Urinary bladder (tissue), 4 donors: Measurements from ENCODE around the gene MAP1S. TPM values are rescaled to one million over a fixed set of nuclear protein-coding genes. Genes with fewer than 3 reads are reported as not detected.

Experiments used
- DNase-seq: peaks from one replicate; pipeline ENCODE4 v3.0.0-alpha.2; 2015; ENCODE audit errors: extremely low spot score
- H3K27ac ChIP-seq: one replicate; pipeline ENCODE4 v1.5.1; 2013; ENCODE audit warnings: low read depth, mild to moderate bottlenecking, moderate library complexity
- H3K36me3 ChIP-seq: one replicate; pipeline ENCODE4 v1.6.1; 2013; ENCODE audit warnings: mild to moderate bottlenecking, moderate library complexity; ENCODE audit not compliant: insufficient read depth
- H3K4me1 ChIP-seq: one replicate; pipeline ENCODE4 v1.6.1; 2013; ENCODE audit warnings: mild to moderate bottlenecking, moderate library complexity; ENCODE audit not compliant: insufficient read depth
- H3K4me3 ChIP-seq: one replicate; pipeline ENCODE4 v1.5.1; 2013; ENCODE audit warnings: low read depth, low read length
- WGBS: extraction: QIAGEN DNeasy Blood & Tissue Kit; methylation state at CpG from one replicate; pipeline ENCODE4 v1.1.7; 2013; 5-methylcytosine and 5-hydroxymethylcytosine counted together
- polyA plus RNA-seq: library from polyadenylated mRNA; stranded (reverse); fragments of 200-250 nt; gene quantifications from one replicate; pipeline ENCODE4 v1.2.3, GENCODE V29; 2013
- total RNA-seq: library from RNA; depleted of rRNA; stranded (reverse); fragments of >200 nt; gene quantifications from one replicate; pipeline ENCODE4 v1.2.3, GENCODE V29; 2014
- donor health status: healthy with polysubstance abuse.
- donor health status: healthy.

The MAP1S gene
- total and polyA plus RNA-seq, 2 donors, result 26.8 to 34.4 TPM

DNA sequence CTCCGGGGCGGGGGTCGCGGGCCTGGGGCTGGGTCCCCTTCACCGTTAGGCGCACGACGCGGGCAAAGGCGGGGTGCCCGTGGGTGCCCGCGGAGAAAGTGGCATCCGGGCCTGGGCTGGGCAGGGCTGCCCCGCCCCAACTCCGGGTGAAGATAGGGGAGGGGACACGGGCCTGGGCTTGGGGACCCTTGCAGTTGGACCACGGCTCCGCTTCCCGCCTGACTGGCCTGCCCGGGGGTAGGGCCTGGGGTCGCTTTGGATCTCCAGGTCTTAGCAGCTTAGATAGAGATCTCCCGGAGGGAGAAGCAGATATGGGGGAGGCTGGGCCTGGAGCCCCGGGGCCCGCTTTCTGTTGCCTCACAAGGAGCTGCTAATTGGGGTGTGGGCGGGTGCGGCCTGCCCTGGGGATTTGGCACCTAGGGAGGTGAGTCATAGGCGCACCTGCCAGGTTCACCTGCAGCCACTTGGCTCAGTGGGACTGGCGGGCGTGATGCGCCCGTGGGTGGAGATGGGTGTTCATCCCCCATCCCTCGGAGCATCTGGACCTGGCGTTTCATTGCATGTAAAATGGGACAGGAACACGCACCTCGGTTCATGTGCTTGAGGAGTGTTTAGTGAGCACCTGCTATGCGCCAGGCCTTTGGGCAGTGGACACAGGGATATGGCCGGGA is 585 bp downstream of the MAP1S start:
- Histone ChIP-seq H3K4me1 (peaks cover 3% of the 10 kb centered on the region), H3K4me3 (peak overlapping the region; percentile 99), H3K27ac (no peak overlapping the region), H3K36me3 (no peaks in the 10 kb centered on the region)
- DNase-seq, result no peak
- WGBS, result 4% methylated on average over 38 of the region's 38 CpGs

- no peak for DNase-seq
- Histone ChIP-seq H3K27ac (no peak overlapping the region), H3K4me3 (peak overlapping the region; percentile 99), H3K36me3 (no peaks in the 10 kb centered on the region), H3K4me1 (peaks cover 3% of the 10 kb centered on the region)
- WGBS, result 23% methylated on average over 7 of the region's 7 CpGs
These were observed 1.2 kb downstream of the MAP1S start for GRCh38 chr19:17720440-17720839.

DNA sequence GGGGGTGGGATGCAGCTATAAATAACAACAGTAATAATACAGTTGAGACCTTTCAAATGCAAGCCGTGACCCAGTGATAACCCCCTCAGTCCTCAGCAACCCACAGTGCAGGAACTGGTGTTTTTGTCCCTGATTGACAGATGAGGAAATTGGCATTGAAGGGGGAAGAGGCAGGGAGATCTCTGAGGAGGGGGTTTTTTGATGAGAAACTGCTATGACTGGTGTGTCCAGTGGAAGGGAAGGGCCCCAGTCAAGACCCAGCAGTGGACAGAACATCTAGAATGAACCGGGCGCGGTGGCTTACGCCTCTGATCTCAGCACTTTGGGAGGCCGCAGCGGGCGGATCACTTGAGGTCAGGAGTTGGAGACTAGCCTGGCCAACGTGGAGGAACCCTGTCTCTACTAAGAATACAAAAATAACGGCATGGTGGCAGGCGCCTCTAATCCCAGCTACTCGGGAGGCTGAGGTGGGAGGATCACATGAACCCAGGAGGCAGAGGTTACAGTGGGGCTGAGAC is 1.9 kb downstream of the MAP1S start:
- Histone ChIP-seq H3K27ac (no peak overlapping the region), H3K4me1 (peaks cover 3% of the 10 kb centered on the region), H3K4me3 (no peak overlapping the region), H3K36me3 (peaks cover 2% of the 10 kb centered on the region)
- DNase-seq, result no peak
- 79% methylated on average over 12 of the region's 12 CpGs for WGBS

- 55% methylated on average over 8 of the region's 8 CpGs for WGBS
- Histone ChIP-seq H3K36me3 (peaks cover 2% of the 10 kb centered on the region), H3K4me1 (peaks cover 3% of the 10 kb centered on the region), H3K27ac (no peak overlapping the region), H3K4me3 (no peak overlapping the region)
- DNase-seq, result no peak
These were observed 2.5 kb downstream of the MAP1S start for GRCh38 chr19:17721821-17722220.

DNA sequence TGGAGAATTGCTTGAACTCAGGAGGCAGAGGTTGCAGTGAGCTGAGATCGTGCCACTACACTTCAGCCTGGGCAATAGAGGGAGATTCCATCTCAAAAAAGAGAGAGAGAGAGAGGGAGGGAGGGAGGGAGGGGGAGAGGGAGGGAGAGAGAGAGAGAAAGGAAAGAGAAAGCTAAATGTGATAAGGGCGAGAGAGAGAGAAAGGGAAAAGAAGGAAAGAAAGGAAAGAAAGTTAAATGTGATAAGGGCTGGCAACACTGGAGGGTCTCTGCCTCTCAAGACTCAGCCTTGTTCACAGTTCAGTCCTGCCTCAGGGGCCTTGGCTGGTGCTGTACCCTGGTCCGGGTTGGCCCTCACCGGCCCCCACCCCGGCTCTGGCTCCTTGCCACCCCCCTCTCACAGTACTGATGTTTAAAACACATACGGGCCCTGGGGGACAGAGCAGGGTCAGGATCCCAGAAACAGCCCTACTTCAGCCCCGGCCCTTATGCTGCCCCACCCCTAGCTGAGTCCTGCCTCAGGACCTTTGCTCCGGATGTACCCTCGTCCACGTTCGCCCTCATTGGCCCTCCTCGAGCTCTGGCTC is 3.5 kb downstream of the MAP1S start:
- Histone ChIP-seq H3K36me3 (peaks cover 2% of the 10 kb centered on the region), H3K4me1 (peaks cover 3% of the 10 kb centered on the region), H3K27ac (no peak overlapping the region), H3K4me3 (no peak overlapping the region)
- WGBS, result 84% methylated on average over 12 of the region's 12 CpGs
- DNase-seq, result no peak

DNA sequence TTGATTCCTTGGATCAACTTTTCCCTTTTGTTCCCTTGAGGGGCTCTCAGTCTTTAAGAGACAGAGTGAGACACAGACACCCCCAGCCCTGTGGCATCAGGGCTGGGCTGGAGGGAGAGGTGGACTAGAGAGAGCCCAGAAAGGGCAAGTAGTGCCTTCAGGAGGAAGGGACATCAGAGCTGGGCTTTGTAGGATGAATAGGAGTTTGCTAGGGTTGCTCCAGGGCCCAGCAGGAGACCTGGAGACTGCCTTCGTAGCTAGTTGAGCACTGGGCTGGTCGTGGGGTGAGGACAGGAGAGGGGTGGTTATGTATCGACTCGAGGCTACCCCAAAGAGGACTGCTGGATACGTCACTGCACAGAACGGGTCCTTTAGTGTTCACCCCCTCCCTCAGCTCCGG is 5.4 kb downstream of the MAP1S start:
- WGBS, result 95% methylated on average over 7 of the region's 7 CpGs
- H3K4me3 ChIP-seq, result no peak overlapping the region
- no peak for DNase-seq
- H3K4me1 ChIP-seq, result peaks cover 3% of the 10 kb centered on the region
- no peak overlapping the region for H3K27ac ChIP-seq
- peaks cover 2% of the 10 kb centered on the region for H3K36me3 ChIP-seq

DNA sequence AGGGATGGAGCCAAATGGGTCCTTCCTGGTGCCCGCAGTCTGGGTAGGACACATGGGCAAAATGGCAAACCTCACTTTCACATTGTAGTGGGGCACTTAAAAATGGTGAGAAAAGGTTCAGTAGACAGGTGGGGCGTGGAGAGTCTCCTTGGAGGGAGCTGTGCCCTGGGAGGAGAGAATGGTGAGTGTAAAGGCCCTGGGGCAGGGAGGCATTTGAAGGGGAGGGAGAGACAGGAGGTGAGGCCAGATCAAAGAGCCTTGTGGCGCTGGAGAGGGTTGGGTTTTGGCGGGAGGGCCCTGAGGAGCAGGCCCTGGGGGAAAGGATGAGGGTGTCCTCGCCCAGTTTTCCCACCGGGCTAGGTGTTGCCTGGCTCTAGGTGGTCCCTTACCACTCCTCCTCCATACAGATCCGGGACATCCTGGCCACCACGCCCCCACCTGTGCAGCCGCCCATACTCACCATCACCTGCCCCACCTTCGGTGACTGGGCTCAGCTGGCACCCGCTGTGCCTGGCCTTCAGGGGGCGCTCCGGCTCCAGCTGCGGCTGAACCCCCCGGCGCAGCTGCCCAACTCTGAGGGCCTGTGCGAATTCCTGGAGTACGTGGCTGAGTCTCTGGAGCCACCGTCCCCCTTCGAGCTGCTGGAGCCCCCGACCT is 6.3 kb downstream of the MAP1S start:
- Histone ChIP-seq H3K4me1 (peaks cover 2% of the 10 kb centered on the region), H3K27ac (no peak overlapping the region), H3K4me3 (no peak overlapping the region), H3K36me3 (peaks cover 2% of the 10 kb centered on the region)
- DNase-seq, result no peak
- 82% methylated on average over 21 of the region's 21 CpGs for WGBS

DNA sequence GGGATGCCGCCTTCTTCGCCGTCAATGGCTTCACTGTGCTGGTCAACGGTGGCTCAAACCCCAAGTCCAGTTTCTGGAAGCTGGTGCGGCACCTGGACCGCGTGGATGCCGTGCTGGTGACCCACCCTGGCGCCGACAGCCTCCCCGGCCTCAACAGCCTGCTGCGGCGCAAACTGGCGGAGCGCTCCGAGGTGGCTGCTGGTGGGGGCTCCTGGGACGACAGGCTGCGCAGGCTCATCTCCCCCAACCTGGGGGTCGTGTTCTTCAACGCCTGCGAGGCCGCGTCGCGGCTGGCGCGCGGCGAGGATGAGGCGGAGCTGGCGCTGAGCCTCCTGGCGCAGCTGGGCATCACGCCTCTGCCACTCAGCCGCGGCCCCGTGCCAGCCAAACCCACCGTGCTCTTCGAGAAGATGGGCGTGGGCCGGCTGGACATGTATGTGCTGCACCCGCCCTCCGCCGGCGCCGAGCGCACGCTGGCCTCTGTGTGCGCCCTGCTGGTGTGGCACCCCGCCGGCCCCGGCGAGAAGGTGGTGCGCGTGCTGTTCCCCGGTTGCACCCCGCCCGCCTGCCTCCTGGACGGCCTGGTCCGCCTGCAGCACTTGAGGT is 7.0 kb downstream of the MAP1S start:
- Histone ChIP-seq H3K4me1 (no peaks in the 10 kb centered on the region), H3K4me3 (no peak overlapping the region), H3K27ac (no peak overlapping the region), H3K36me3 (peaks cover 2% of the 10 kb centered on the region)
- DNase-seq, result no peak
- 95% methylated on average over 59 of the region's 59 CpGs for WGBS

DNA sequence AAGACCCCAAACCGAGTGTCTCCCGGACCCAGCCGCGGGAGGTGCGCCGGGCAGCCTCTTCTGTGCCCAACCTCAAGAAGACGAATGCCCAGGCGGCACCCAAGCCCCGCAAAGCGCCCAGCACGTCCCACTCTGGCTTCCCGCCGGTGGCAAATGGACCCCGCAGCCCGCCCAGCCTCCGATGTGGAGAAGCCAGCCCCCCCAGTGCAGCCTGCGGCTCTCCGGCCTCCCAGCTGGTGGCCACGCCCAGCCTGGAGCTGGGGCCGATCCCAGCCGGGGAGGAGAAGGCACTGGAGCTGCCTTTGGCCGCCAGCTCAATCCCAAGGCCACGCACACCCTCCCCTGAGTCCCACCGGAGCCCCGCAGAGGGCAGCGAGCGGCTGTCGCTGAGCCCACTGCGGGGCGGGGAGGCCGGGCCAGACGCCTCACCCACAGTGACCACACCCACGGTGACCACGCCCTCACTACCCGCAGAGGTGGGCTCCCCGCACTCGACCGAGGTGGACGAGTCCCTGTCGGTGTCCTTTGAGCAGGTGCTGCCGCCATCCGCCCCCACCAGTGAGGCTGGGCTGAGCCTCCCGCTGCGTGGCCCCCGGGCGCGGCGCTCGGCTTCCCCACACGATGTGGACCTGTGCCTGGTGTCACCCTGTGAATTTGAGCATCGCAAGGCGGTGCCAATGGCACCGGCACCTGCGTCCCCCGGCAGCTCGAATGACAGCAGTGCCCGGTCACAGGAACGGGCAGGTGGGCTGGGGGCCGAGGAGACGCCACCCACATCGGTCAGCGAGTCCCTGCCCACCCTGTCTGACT is 7.9 kb downstream of the MAP1S start:
- WGBS, result 86% methylated on average over 62 of the region's 62 CpGs
- Histone ChIP-seq H3K36me3 (peaks cover 2% of the 10 kb centered on the region), H3K27ac (no peak overlapping the region), H3K4me1 (no peaks in the 10 kb centered on the region), H3K4me3 (no peak overlapping the region)
- no peak for DNase-seq

- 91% methylated on average over 19 of the region's 19 CpGs for WGBS
- Histone ChIP-seq H3K27ac (no peak overlapping the region), H3K4me3 (no peak overlapping the region), H3K36me3 (peaks cover 2% of the 10 kb centered on the region), H3K4me1 (no peaks in the 10 kb centered on the region)
- DNase-seq, result no peak
These were observed 8.6 kb downstream of the MAP1S start for GRCh38 chr19:17727843-17728242.

- Histone ChIP-seq H3K4me3 (no peak overlapping the region), H3K4me1 (no peaks in the 10 kb centered on the region), H3K36me3 (peaks cover 2% of the 10 kb centered on the region), H3K27ac (no peak overlapping the region)
- 96% methylated on average over 22 of the region's 22 CpGs for WGBS
- no peak for DNase-seq
These were observed 13.8 kb downstream of the MAP1S start for GRCh38 chr19:17733127-17733526.

DNA sequence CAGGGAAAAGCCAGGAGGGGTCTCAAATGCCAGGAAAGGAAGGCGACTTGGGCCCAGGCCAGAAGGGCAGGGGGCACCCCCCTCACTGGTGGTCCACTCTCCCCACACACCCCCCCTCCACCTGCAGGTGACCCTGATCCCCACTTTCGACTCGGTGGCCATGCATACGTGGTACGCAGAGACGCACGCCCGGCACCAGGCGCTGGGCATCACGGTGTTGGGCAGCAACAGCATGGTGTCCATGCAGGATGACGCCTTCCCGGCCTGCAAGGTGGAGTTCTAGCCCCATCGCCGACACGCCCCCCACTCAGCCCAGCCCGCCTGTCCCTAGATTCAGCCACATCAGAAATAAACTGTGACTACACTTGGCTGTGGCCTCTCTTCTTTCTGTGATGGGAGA is 14.9 kb downstream of the MAP1S start:
- H3K27ac ChIP-seq, result no peak overlapping the region
- no peak overlapping the region for H3K4me3 ChIP-seq
- peaks cover 2% of the 10 kb centered on the region for H3K36me3 ChIP-seq
- no peak for DNase-seq
- WGBS, result 94% methylated on average over 16 of the region's 16 CpGs
- H3K4me1 ChIP-seq, result no peaks in the 10 kb centered on the region

DNA sequence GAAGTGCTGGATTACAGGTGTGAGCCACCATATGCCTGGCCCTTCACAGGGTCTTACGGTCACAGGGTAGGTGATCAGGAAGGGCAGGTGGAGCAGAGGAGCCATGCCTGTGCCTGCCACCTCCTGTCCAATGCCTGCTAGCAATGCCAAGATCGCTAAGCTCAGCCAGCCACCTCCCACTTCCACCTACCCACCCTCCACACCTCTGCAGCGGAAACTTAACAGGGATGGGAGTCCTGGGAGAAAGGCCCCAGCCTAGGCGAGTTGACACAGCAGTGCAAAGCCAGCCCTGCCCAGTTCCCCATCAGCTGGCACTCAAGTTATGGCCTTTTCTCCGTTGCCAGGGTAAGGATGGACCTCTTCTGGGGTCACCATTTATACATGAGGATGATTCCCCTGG is 16.1 kb downstream of the MAP1S start:
- no peak for DNase-seq
- no peaks in the 10 kb centered on the region for H3K4me1 ChIP-seq
- no peak overlapping the region for H3K27ac ChIP-seq
- peaks cover 2% of the 10 kb centered on the region for H3K36me3 ChIP-seq
- H3K4me3 ChIP-seq, result no peak overlapping the region
- WGBS, result 95% methylated on average over 5 of the region's 5 CpGs
